ENCODE results near the gene KIAA1217. TPM values are rescaled to one million over a fixed set of nuclear protein-coding genes. Genes with fewer than 3 reads are reported as not detected.

Gene KIAA1217
- total RNA-seq, 1 experiment from 2014 or later, result 23.4 TPM

DNA sequence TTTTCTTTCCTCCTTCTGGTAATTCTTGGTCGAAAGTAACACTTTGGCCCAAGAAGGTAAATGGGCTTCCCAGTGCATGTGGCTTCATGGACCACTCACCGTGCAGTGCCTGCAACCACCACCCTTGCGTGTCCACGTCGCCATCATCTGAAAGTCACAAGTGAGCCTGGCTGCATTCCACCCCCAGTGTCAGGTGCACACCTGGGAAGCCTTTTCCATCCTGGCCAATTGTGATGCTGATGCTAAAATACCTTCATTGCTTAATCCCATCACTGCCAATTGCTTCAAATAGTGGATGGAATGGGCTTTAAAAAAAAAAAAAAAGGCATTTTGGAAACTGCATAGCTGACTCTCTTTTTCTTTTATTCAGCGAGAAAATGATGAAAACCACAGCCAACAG is 285.8 kb downstream of the KIAA1217 start (continued):
- TF ChIP-seq, protein P1, sequence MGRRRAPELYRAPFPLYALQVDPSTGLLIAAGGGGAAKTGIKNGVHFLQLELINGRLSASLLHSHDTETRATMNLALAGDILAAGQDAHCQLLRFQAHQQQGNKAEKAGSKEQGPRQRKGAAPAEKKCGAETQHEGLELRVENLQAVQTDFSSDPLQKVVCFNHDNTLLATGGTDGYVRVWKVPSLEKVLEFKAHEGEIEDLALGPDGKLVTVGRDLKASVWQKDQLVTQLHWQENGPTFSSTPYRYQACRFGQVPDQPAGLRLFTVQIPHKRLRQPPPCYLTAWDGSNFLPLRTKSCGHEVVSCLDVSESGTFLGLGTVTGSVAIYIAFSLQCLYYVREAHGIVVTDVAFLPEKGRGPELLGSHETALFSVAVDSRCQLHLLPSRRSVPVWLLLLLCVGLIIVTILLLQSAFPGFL (CRISPR knock-in tag; IDR thresholded peaks at IDR 0.05; ENCODE audit: borderline replicate concordance), result no peak
- TF ChIP-seq SMAD3 (CRISPR knock-in tag; IDR thresholded peaks at IDR 0.05; ENCODE audit: borderline replicate concordance), result no peak
- TF ChIP-seq, protein P2, sequence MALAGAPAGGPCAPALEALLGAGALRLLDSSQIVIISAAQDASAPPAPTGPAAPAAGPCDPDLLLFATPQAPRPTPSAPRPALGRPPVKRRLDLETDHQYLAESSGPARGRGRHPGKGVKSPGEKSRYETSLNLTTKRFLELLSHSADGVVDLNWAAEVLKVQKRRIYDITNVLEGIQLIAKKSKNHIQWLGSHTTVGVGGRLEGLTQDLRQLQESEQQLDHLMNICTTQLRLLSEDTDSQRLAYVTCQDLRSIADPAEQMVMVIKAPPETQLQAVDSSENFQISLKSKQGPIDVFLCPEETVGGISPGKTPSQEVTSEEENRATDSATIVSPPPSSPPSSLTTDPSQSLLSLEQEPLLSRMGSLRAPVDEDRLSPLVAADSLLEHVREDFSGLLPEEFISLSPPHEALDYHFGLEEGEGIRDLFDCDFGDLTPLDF (CRISPR knock-in tag; IDR thresholded peaks at IDR 0.05), result no peak
- TF ChIP-seq, protein P3, sequence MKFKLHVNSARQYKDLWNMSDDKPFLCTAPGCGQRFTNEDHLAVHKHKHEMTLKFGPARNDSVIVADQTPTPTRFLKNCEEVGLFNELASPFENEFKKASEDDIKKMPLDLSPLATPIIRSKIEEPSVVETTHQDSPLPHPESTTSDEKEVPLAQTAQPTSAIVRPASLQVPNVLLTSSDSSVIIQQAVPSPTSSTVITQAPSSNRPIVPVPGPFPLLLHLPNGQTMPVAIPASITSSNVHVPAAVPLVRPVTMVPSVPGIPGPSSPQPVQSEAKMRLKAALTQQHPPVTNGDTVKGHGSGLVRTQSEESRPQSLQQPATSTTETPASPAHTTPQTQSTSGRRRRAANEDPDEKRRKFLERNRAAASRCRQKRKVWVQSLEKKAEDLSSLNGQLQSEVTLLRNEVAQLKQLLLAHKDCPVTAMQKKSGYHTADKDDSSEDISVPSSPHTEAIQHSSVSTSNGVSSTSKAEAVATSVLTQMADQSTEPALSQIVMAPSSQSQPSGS (CRISPR knock-in tag; IDR thresholded peaks at IDR 0.05; ENCODE audit: borderline replicate concordance, low read depth), result no peak
- TF ChIP-seq, protein P4, sequence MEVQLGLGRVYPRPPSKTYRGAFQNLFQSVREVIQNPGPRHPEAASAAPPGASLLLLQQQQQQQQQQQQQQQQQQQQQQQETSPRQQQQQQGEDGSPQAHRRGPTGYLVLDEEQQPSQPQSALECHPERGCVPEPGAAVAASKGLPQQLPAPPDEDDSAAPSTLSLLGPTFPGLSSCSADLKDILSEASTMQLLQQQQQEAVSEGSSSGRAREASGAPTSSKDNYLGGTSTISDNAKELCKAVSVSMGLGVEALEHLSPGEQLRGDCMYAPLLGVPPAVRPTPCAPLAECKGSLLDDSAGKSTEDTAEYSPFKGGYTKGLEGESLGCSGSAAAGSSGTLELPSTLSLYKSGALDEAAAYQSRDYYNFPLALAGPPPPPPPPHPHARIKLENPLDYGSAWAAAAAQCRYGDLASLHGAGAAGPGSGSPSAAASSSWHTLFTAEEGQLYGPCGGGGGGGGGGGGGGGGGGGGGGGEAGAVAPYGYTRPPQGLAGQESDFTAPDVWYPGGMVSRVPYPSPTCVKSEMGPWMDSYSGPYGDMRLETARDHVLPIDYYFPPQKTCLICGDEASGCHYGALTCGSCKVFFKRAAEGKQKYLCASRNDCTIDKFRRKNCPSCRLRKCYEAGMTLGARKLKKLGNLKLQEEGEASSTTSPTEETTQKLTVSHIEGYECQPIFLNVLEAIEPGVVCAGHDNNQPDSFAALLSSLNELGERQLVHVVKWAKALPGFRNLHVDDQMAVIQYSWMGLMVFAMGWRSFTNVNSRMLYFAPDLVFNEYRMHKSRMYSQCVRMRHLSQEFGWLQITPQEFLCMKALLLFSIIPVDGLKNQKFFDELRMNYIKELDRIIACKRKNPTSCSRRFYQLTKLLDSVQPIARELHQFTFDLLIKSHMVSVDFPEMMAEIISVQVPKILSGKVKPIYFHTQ (CRISPR knock-in tag; IDR thresholded peaks at IDR 0.05), result no peak

DNA sequence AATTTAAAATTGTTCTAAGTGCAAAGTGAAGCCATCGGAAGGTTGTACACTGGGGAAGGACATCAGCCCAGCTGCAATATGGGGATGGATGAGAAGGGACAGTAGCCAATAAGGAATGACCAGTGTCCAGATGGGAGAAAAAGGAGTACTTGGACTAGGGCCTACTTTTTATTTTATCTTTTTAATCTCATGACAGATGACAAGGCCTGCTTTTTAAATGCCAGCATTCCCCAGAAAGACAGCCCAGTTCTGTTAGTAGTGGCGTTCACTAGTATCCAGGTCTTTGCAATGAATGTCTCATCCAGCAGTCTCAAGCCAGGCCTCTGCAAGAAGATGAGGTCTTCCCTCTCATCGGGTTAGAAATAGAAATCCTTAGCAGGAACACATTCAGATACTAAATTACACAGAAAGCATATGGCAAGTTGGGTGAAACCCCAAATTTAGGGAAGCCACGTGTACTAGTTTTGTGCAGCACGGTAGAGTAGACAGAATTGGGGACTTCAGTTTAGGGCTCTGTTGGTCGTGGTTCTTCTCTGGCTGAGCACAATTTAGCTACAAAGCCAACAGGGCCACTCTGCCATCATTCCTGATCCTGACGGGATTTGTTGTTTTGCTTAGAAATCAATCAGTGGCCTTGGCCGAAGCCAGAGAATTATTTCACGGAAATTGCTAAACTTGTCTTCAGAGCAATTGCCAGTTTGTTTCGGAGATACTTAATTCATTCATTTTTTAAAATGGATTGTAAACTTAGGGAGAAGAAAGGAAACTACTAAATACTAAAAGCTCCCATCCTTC is 286.9 kb downstream of the KIAA1217 start:
- 0 out of 2 replicates have a peak, but pooled peaks cover 5% of the 10 kb centered on the region for H3K36me3 Mint-ChIP-seq
- H3K4me1 Mint-ChIP-seq, result peaks cover 22% of the 10 kb centered on the region
- peak overlapping the region; percentile 9; the same call in 1 of the 2 replicates for H3K27ac Mint-ChIP-seq
- TF ChIP-seq ESRRA (CRISPR knock-in tag; IDR thresholded peaks at IDR 0.05; ENCODE audit: borderline replicate concordance), result no peak
- TF ChIP-seq, protein P5, sequence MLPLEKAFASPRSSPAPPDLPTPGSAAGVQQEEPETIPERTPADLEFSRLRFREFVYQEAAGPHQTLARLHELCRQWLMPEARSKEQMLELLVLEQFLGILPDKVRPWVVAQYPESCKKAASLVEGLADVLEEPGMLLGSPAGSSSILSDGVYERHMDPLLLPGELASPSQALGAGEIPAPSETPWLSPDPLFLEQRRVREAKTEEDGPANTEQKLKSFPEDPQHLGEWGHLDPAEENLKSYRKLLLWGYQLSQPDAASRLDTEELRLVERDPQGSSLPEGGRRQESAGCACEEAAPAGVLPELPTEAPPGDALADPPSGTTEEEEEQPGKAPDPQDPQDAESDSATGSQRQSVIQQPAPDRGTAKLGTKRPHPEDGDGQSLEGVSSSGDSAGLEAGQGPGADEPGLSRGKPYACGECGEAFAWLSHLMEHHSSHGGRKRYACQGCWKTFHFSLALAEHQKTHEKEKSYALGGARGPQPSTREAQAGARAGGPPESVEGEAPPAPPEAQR (CRISPR knock-in tag; IDR thresholded peaks at IDR 0.05), result no peak
- TF ChIP-seq, protein P6, sequence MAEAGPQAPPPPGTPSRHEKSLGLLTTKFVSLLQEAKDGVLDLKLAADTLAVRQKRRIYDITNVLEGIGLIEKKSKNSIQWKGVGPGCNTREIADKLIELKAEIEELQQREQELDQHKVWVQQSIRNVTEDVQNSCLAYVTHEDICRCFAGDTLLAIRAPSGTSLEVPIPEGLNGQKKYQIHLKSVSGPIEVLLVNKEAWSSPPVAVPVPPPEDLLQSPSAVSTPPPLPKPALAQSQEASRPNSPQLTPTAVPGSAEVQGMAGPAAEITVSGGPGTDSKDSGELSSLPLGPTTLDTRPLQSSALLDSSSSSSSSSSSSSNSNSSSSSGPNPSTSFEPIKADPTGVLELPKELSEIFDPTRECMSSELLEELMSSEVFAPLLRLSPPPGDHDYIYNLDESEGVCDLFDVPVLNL (CRISPR knock-in tag; IDR thresholded peaks at IDR 0.05; ENCODE audit: borderline replicate concordance, low read depth), result no peak
- TF ChIP-seq NR1H2 (CRISPR knock-in tag; IDR thresholded peaks at IDR 0.05), result no peak
- no peak for TF ChIP-seq ETV6 (CRISPR knock-in tag; IDR thresholded peaks at IDR 0.05)
- ATAC-seq (no peak), DNase-seq (ENCODE audit: low spot score) (no peak)
- ChIA-PET CTCF (no interaction called here), POLR2A (no interaction called here)
- no peak overlapping the region for H3K4me3 Mint-ChIP-seq
- no peaks in the 10 kb centered on the region for H3K27me3 Mint-ChIP-seq (ENCODE audit: low read depth)
- H3K9me3 Mint-ChIP-seq, result no peaks in the 10 kb centered on the region

DNA sequence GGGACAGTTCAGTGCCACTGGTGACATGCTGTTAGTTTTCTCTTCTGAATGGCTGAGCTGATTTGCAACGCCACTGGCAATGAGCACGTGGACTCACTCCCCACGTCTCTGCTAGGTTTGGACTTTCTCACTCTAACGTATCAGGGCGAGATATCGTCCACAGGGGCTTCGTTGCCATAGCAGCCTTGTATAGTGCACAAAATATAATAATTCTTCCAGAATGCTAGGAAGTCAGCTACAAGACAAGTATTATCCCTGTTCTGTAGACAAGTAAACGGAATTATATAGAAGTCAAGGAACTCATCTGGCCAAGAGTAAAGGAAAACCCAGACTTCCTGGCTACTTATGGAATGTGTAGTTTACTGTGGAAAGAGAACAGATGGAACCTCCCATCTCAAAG is 288.0 kb downstream of the KIAA1217 start:
- no peak for ATAC-seq
- H3K4me1 Mint-ChIP-seq, result peaks cover 22% of the 10 kb centered on the region

More for the DNA sequence above, 288.0 kb downstream of the KIAA1217 start:
- Mint-ChIP-seq H3K4me3 (no peak overlapping the region), H3K9me3 (no peaks in the 10 kb centered on the region), H3K27me3 (ENCODE audit: low read depth) (no peaks in the 10 kb centered on the region), H3K27ac (no peak overlapping the region), H3K36me3 (0 out of 2 replicates have a peak, but pooled peaks cover 7% of the 10 kb centered on the region)
- POLR2A ChIA-PET, result no interaction called here
- DNase-seq (ENCODE audit: low spot score), result no peak
- no peak for TF ChIP-seq NR2C2 (CRISPR knock-in tag; IDR thresholded peaks at IDR 0.05)
- TF ChIP-seq, protein P7, sequence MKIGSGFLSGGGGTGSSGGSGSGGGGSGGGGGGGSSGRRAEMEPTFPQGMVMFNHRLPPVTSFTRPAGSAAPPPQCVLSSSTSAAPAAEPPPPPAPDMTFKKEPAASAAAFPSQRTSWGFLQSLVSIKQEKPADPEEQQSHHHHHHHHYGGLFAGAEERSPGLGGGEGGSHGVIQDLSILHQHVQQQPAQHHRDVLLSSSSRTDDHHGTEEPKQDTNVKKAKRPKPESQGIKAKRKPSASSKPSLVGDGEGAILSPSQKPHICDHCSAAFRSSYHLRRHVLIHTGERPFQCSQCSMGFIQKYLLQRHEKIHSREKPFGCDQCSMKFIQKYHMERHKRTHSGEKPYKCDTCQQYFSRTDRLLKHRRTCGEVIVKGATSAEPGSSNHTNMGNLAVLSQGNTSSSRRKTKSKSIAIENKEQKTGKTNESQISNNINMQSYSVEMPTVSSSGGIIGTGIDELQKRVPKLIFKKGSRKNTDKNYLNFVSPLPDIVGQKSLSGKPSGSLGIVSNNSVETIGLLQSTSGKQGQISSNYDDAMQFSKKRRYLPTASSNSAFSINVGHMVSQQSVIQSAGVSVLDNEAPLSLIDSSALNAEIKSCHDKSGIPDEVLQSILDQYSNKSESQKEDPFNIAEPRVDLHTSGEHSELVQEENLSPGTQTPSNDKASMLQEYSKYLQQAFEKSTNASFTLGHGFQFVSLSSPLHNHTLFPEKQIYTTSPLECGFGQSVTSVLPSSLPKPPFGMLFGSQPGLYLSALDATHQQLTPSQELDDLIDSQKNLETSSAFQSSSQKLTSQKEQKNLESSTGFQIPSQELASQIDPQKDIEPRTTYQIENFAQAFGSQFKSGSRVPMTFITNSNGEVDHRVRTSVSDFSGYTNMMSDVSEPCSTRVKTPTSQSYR (CRISPR knock-in tag; IDR thresholded peaks at IDR 0.05), result no peak
- TF ChIP-seq KAT7 (CRISPR knock-in tag; IDR thresholded peaks at IDR 0.05; ENCODE audit: borderline replicate concordance), result no peak
- TF ChIP-seq EMX1 (CRISPR knock-in tag; IDR thresholded peaks at IDR 0.05), result no peak
- no peak for TF ChIP-seq NFE2L1 (CRISPR knock-in tag; IDR thresholded peaks at IDR 0.05)
- no peak for TF ChIP-seq JAZF1 (CRISPR knock-in tag; IDR thresholded peaks at IDR 0.05)
- TF ChIP-seq GABPB1 (CRISPR knock-in tag; IDR thresholded peaks at IDR 0.05), result no peak
- TF ChIP-seq TP53 (CRISPR knock-in tag; IDR thresholded peaks at IDR 0.05), result no peak
- no peak for TF ChIP-seq MYBL2 (CRISPR knock-in tag; IDR thresholded peaks at IDR 0.05)
- no peak for TF ChIP-seq CBFB (CRISPR knock-in tag; IDR thresholded peaks at IDR 0.05; ENCODE audit: low read depth)
- CTCF ChIA-PET, result no interaction called here
